Parietal lobe (tissue), 1 donor: ENCODE measurements around the gene ARPC1B. TPM values are rescaled to one million over a fixed set of nuclear protein-coding genes. Genes with fewer than 3 reads are reported as not detected.

Experiments used
- total RNA-seq: library from RNA; depleted of rRNA; stranded (reverse); fragments of >200 nt; gene quantifications from one replicate; pipeline ENCODE4 v1.2.3, GENCODE V29; 2014

ARPC1B gene
- total RNA-seq: 7.2 TPM

GRCh38 chr7:99374111-99375064 lies at the start of gene ARPC1B:
TSS of gene ARPC1B (plus strand) at chr7:99374730. CDS start at chr7:99385715, 10,985 bp downstream.

DNA sequence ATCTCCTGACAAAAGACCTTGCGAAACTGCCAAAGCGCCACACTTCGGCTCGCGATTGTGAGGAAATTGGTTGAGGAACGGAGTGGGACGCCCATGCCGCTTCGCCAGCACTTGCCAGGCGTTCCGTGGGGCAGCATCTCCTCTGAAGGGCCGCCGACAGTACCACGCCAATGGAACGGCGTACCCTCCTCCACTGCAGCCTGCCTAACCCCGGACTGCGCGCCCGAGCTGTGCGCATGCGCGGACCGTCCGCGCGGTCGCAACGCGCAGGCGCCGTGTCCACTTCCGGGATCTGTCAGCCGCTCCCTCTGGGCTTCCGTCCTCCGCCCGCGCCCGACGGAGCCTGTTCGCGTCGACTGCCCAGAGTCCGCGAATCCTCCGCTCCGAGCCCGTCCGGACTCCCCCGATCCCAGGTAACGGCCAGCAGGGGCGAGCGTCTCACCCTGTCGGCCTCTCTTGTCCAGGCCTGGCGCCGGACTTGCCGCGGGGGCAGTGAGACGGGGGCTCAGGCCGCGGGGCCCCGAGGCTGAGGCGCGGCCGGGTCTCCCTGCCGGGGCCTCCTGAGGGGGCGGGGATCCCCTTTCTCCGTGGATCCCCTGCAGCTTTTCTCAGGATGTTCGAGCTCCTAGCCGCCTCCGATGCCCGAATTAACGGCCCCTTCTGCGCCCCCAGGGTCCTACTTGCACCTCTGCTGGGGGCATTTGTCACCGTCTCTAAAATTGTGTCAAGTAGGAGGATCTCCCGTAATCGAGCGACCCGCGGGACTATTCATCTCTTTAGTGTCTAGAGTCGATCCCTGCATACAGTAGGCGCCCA lies 48.7 kb upstream of the ARPC1B start, which contains the start of gene ARPC1A:
Gene ARPC1A (plus strand): TSS at position 307 of the 816 bp plus-strand sequence. CDS start 7,456 bp downstream, outside the sequence.

DNA sequence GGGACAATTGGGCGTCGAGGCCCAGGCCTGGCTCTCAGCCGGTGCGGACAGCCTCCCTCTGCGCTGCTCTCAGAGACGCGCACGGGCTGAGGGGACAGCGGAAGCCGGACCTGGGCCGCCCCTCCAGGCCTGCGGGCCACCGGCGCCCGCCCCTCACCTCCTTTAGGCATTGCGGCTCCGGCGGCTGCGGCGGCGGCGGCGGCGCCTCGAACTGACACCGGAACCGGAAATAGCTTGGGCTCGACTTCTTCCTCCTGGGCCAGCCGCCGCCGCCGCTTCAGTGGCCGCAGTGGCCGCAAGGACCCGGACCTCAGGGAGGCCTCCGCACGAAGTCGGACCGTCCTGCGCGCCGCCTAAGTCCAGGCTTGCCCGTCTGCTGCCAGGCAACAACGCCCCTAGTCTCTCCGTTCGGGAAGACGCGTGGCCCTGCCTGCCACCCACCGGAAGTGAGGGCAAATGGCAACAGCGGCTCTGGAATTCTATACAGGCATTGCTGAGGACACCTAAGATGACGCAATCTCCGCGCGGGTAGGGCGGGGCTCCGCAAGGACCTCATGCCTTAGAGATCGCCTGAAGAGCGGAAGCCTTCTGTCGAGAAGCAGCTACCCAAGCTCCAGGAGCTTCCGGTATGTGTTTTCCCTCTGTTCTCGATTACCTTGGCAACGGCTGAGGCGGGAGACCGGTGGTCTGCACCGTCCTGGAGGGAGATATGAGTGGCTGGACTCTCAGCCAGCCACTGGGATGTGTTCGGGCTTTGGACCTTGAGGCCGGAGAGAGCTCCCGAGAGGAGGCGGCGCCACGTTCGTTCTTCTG lies 34.1 kb downstream of the ARPC1B start, which contains the start of the genes BUD31 and PDAP1:
Gene BUD31 (plus strand): TSS at position 591 of the 813 bp plus-strand sequence. CDS start 2,124 bp downstream, outside the sequence.
Gene PDAP1 (minus strand): TSS at position 219 of the 813 bp plus-strand sequence. CDS start 49 bp downstream, at position 170.

DNA sequence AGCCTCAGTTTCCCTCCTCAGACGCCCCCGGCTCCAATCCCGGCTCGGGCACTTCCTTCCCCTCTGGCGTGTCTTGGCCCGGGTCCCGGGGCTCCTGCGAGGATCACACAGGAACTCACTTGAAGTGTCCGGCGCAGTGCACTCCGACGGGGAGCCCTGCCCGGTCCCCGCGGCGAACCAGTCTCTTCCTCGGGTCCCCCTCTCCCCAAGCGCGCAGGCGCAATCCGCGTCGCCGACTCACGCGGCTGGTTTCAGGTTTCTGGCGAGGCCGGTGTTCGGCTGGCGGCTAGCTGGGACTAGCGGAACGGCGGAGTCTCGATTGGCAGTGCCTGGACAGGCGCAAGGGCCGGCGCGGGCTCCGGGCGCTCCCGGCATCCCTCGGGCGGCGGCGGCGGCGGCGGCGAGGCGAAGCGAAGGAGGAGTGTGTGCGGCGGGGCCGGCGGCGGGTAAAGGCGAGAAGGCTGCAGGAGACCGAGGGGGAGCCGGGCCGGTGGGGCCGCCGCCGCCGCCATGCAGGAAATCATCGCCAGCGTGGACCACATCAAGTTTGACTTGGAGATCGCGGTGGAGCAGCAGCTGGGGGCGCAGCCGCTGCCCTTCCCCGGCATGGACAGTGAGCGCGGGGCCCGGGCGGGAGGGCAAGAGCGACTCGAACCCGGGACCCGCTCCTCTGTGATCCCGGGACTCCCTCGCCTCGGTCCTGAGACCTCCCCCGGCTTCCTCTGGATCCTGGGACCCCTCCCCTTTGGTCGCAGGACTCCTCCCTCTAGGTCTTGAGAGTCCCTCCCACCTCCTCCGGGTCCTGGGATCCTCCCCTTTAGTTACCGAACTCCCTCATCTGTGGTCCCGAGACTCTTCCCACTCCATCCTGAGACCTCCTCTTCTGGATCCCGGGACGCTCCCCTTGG lies 64.3 kb downstream of the ARPC1B start, which contains the start of the genes CPSF4 and PTCD1:
Gene CPSF4 (plus strand): TSS at position 371 of the 908 bp plus-strand sequence. CDS start 140 bp downstream, at position 511.
Gene PTCD1 (minus strand): TSS at position 226 of the 908 bp plus-strand sequence. CDS start 3,556 bp downstream, outside the sequence.

Other genes starting within 250 kb of the ARPC1B start
- 29.4 TPM for gene SMURF1, start 230.6 kb upstream of the ARPC1B start, total RNA-seq
- not detected for gene KPNA7, start 166.6 kb upstream of the ARPC1B start, total RNA-seq
- not detected for gene MYH16, start 101.9 kb upstream of the ARPC1B start, total RNA-seq
- 81.1 TPM for gene ARPC1A, start 48.8 kb upstream of the ARPC1B start, total RNA-seq
- gene PDAP1, start 33.9 kb downstream of the ARPC1B start, total RNA-seq: 23.5 TPM
- 43.2 TPM for gene BUD31, start 34.2 kb downstream of the ARPC1B start, total RNA-seq
- gene PTCD1, start 64.1 kb downstream of the ARPC1B start, total RNA-seq: 7.5 TPM
- 59.2 TPM for gene CPSF4, start 64.2 kb downstream of the ARPC1B start, total RNA-seq
- gene ATP5MF, start 91.4 kb downstream of the ARPC1B start, total RNA-seq: 187 TPM
- gene ZNF789, start 98.2 kb downstream of the ARPC1B start, total RNA-seq: 40.7 TPM
- 24.1 TPM for gene ZNF394, start 125.6 kb downstream of the ARPC1B start, total RNA-seq
- gene ZKSCAN5, start 129.9 kb downstream of the ARPC1B start, total RNA-seq: 31.3 TPM
- gene FAM200A, start 177.4 kb downstream of the ARPC1B start, total RNA-seq: 17.2 TPM
- gene ZNF655, start 183.9 kb downstream of the ARPC1B start, total RNA-seq: 136 TPM
- gene TMEM225B, start 223.5 kb downstream of the ARPC1B start, total RNA-seq: not detected
- gene ZSCAN25, start 242.2 kb downstream of the ARPC1B start, total RNA-seq: 33.8 TPM